Activated CD4-positive, alpha-beta T cell treated with anti-CD3 and anti-CD28 coated beads, Interleukin-10, Interleukin-2, amounts not matched to agents 100 ng/mL and 50 ng/mL, durations not matched to agents 16 hours and 8 hours (primary cell): ENCODE measurements around the gene IFNL3.
A peak's percentile ranks its signal among the peaks of the same experiment; 100 is the strongest.

Experiments
- DNase-seq: peaks from one replicate; pipeline ENCODE4 v3.0.0-alpha.2; 2020

Gene IFNL3

DNA sequence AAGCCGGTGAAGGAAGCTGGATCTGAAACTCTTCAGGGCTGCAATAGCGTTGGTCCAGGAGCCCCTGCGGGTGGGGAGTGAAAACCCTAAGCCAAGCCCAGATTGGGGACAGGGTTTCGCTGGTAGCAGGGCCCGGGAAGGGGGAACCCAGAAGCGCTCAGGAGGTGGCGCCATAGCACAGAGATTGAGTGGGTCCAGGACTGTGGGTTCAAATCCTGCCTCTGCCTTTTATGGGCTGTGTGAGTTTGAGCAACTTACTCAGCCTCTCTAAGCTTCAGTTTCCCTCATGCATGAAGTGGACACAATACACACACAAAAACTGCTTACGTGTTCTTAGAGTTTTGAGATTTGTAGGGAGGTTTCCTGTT lies 32.4 kb downstream of the IFNL3 start:
- DNase-seq: peak; percentile 66

DNA sequence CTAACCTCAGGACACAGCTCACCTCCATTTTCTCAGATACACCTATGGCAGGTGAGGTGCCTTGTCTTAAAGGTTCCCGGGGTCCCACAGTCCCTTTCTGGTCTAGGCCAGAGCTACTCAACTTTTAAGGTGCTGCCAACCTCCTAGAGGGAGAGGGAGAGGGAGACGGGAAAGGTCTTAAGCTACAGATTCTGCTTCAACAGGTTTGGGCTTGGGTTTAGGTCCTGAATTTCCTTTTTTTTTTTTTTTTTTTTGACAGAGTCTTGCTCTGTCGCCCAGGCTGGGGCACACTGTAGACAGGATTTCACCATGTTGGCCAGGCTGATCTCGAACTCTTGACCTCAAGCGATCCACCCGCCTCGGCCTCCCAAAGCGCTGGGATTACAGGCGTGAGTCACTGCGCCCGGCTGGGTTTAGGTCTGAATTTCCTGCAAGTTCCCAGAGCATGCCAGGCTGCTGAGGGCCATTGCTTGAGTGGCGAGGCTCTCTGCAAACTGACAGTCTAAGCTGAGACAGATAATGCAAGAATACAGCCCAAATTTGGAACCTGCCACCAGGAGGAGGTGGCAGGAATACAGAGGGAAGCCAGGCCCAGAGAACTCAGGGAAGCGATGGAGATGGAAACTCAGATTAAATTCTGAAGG lies 33.0 kb downstream of the IFNL3 start:
- DNase-seq: no peak

DNA sequence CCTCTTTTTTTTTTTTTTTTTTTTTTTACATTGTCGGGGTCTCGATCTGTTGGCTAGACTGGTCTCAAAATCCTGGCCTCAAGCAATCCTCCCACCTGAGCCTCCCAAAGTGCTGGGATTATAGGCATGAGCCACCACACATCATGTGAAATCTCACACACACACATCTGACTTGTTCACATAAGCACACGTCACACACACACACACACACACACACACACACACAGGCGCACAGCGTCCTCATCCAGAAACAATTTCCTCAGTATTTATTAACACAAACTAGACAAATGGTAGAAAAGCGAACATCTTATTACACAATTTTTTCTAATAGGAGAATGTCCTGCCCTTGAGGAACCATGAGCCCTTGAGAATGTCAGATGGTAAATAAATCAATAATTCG lies 35.6 kb downstream of the IFNL3 start:
- no peak for DNase-seq

DNA sequence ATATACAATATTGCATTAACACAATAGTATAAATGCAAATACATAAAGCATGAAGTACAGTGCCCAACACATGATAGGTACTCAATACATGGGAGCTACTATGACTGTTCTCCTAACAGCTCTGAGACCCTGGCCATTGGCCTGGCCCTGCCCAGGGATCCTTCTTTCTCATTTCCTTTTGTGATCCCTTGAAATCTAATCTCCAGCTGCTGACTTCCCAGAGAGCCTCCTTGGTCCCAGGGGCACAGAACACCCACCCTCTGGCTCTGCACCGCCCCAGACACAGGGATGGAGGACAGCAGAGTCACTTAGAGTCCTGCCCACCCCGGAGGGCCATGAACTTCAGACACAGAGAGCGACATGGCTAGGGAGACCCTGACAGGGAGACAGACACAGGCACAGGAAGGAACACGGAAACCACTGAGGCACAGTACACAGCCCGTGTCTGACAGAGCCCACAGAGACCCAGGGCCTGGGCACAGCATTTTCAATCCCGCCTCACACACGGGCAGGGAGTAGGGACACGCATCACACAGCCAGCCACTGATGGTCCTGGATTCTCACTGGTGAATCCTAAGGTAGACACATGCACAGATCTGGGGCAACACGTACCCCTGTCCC lies 36.5 kb downstream of the IFNL3 start:
- no peak for DNase-seq

DNA sequence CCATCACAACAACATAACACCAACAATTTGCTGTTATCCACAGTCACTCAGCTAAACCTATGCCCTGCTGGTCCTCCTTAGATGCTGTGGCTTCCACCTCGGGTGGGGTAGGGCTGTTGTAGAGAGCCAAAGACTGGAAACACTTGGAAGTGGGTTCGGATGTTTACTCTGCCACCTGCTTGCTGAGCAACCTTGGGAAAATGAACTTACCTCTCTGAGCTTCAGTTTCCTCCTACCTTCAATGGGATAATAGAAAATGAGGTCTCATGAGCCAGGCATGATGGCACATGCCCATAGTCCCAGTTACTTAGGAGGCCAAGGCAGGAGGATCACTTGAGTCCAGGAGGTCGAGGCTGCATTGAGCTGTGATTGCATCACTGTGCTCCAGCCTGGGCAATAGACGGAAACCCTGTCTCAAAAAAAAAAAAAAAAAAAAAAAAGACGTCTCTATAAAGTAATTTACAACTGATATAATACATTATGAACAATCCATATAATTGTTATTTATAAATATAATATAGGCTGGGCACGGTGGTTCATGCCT lies 37.4 kb downstream of the IFNL3 start:
- no peak for DNase-seq

DNA sequence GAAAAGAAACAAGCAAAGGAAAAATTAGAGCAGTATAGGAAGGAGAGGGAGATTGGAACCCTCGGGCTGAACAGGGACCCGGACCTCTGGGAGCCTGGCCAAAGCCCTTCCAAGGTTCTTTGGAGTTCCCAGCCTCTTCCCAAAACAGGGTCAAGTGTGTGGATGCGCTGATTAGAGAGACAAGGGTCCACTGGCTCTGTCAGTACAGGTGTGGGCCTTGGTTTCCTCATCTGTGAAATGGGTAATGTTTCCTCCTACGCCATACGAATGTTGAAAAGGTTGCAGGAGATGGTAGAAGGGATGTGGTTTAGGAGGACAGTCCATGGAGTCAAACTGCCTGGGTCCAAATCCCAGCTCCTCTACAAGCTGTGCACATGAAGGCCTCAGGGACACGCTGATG lies 38.7 kb downstream of the IFNL3 start:
- DNase-seq: no peak

DNA sequence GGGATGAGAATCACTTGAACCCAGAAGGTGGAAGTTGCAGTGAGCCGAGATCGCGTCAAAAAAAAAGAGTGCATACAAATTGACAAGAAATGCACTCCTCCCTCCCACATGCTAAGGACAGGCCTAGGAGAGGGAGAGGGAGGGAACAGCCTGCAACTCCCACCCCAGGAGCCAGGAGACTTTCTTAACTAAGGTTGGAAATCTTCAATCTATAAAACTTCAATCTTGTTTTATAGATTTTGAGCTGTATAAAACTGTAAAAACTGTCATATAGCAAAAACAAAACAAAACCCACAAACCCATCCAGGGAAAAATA lies 39.4 kb downstream of the IFNL3 start:
- no peak for DNase-seq

DNA sequence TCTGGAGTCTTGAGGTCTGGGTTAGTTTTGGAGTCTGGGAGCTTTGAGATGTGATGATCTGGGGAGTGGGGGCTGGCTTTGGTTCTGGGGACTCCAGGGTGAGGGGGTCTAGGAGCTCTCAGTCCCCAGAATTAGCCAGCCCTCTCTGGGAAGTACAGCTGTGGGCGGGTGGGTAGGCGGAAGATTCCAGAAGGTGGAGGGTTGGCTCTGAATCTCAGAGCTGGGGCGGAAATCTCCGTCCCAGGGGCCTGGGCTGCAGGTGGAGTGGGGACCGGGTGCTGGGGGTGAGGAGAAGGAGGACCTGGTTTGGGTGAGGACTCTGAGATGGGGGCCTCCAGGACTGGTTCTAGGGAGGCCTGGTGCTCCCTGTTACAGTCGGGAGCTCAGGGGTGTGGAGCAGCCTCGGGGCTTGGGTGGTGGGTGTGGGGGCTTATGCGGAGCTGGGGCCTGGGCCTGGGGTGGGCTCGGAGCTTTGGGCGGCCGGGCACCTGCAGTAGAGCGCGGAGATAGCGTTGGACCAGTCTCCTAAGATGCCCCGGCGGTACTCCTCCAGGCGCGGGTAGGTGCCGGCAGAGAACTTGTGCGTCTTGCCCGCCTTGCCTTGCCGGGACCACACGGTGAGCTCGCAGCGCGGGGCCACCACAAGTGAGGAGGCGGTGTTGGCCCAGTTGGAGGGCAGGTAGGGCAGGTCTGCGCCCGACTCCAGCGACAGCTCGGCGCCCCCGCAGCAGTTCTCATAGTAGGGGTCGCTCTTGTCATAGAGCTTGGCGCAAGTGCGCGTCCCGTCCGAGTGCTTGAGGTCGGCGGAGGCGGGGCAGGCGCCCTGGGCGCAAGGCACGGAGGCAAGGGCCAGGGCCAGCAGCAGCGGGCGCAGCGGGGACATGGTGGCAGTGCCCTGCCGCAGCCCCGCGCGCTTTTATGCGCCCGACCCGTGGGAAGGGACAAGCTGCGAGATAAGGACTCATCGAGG lies 41.1 kb downstream of the IFNL3 start, which contains the start of gene SYCN:
Gene SYCN, minus strand, starts transcription at position 892 of the 970 bp plus-strand sequence. Its CDS starts 9 bp downstream, at position 883.
- no peak for DNase-seq

DNA sequence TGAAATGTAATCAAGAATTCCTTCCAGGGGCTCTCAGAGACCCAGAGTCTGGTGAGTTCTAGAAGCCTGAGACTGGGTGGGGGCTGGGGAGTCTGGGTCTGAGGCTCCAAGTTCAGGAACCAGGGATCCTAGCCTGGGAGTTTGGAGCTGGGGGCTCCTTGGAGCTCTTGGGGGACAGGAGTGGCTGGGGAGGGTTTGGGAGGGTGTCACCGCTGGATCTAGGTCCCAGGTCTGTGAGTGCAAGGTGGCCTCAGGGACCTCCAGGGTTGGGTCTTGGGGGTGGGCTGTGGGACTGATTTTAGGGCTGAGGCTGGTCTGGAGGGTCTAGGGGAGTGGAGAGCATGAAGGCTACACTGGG lies 41.8 kb downstream of the IFNL3 start:
- DNase-seq: no peak

DNA sequence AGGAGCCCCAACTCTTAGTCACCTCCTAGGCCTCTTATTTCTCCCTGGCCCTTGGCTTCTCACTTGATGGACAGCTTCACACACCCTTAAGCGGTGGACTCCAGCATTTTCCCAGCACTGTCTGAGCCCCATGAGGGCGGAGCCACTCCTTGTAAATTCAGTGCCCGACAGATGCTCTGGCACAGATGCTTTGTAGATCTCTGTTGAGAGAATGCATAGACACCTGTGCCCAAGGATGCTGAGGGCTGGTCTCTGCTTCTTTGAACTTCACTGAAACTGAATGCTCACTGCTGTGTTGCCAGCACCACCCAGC lies 44.0 kb downstream of the IFNL3 start:
- no peak for DNase-seq

DNA sequence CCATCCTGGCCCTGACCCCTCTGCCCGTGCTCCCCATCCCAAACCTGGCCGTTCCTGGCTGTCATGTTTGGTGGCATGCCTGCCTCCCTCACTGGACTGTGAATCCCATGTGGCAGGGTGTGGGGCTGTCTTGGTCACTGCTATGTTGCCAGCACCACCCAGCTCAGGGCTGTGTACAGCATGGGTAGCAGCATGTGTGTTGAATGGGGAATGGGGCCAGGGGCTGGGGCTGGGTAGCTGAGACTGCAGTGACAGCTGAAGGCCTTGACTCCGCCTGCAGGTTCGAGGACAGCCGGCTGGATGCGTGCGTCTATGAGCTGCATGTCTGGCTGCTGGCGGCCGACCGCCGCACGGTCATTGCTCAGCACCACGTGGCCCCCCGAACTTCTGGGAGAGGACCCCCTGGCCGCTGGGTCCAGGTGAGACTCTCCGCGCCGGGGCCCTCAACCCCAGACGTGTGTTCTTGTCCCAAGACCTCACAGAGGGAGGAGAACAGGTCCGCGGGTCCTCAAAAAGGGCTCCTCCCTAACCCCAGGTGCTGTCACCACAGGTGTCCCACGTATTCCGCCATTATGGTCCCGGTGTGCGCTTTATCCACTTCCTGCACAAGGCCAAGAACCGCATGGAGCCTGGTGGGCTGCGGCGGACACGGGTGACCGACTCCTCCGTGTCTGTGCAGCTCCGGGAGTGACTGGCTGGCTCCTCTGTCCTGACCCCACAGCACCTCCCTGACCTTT lies 44.6 kb downstream of the IFNL3 start:
- DNase-seq: no peak

DNA sequence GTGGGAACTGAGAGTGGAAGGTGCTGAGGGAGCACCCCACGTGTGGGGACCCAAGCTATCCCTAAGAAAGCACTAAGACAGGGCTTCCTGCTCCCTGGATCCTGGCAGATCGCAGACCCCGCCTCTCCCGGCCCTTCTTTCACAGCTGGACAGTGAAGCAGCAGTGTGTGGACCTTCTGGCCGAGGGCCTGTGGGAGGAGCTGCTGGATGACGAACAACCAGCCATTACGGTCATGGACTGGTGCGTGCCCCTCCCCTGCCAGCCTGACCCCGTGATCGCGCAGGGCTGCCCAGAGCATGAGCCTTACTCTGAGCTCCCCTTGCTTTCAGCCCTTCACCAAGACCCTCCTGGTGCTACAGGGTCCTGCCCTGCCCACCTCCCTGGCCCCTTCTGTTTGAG lies 45.8 kb downstream of the IFNL3 start:
- no peak for DNase-seq

DNA sequence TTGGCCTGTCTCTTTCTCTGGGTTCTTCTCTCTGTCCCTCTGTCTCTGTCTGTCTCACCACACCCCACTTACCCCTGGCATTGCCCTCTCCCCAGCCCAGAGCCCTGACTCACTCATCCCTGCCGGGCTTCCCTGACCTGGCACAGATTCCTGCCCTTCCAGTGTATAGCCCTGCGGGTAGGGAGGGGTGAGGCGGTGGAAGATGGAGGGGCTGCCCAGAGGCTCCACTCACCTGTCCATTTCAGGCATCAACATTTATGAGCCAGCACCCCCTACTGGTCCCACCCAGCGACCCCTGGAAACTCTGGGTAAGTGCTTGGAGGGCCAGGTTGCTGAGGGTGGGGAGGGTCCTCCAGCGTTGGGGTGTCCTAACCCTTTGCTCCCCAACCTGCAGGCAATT lies 47.0 kb downstream of the IFNL3 start:
- DNase-seq: no peak

DNA sequence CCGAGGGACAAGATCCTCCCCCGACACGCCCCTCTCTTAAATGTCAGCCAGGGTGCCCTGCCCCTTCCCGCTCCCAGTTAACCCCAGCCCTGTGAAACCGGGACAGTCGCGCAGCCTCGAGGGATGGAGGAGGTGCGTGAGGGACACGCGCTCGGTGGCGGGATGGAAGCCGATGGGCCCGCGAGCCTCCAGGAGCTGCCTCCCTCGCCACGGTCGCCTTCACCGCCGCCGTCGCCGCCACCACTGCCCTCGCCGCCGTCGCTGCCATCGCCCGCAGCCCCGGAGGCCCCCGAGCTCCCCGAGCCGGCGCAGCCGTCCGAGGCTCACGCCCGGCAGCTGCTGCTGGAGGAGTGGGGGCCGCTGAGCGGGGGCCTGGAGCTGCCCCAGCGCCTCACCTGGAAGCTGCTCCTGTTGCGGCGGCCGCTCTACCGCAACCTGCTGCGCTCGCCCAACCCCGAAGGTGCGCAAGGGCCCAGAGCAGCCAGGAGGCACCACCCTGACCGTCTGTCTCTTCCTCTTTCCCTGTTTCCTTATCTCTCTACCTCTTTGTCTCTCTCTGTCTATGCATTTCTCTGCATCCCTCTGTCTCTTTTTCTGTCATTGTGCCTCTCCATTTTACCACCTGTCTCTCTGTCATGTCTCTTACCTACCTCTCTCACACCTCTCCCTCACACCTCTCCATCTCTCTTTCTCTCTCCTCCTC lies 47.8 kb downstream of the IFNL3 start, which contains the start of gene NCCRP1:
Gene NCCRP1, plus strand, starts transcription at position 105 of the 703 bp plus-strand sequence. Its CDS starts 19 bp downstream, at position 124.
- DNase-seq: no peak

DNA sequence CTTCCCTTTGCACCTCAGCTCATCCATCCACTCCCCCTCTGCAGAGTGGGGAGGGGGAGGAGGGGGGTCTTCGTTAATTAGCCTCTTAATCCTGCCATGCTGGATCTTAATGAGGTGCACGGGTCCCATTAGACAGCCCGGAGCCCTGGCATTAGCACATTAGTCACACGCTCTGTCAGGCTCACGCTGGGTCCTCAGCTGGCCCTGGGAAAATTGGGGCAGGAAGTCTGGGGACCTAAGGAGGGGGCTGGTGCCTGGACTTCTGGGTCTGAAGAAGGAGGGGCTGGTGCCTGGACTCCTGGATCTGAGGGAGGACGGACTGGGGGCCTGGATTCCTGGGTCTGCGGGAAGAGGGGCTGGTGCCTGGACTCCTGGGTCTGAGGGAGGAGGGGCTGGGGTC lies 48.5 kb downstream of the IFNL3 start:
- no peak for DNase-seq

DNA sequence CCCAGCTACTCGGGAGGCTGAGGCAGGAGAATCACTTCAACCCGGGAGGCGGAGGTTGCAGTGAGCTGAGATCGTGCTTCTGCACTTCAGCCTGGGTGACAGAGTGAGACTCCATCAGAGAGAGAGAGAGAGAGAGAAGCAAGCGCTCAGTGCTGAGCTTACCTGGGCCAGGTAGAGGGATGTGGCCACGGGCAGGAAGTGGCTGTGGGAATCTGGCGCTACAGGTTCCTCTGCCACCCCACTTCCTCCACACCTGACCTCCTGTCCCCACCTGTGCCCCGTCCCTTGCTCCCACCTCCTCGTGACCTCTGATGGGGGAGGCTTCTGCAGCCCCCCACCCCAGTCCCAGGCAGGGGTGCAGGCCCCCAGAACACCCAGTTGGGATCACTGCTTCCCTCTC lies 49.1 kb downstream of the IFNL3 start:
- no peak for DNase-seq

DNA sequence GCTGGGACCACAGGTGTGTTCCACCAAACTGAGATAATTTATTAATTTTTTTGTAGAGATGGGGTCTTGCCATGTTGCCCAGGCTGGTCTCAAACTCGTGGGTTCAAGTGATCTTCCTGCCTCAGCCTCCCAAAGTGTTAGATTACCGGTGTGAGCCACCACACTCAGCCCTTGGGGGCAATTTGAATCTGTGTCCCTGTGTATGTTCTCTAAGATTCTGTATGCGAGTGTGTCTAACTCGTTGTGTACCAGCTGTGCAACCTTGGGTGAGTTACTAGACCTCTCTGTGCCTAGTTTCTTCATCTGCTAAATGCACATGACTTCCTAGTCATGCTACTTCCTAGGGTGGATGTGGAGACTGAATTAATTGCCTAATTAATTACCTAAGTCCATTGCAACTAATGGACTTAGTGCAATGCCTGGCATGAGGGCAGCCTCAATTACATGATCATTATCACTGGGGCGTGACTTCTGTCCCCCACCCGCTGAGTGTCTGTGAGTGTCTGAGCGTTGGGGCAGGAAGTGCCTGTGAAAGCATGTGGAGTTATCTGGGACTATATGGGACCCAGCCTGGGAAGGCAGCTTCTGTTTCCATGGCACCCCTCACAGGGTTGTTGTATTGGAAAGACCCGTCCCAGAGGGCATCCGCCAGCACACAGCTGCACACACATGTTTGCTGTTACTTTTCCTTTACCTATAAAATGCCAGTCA lies 49.8 kb downstream of the IFNL3 start:
- no peak for DNase-seq

DNA sequence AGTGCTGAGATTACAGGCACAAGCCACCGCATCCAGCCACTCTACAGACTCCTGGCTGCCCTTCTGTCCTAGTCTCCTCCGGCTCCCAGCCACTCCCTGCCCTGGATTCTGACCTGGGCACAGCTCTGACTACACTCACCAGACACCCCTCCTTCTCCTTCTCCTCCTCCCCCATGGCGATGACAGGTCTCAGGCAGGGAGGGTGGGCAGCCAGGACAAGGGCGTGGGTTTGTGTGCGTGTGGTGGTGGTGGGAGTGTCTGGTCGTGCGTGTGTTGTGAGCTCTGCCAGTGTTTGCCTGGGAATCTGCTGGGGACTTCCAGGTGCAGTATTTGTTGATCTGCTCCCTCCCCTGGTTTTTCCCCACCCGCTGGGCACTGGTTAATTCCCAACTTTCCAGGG lies 51.0 kb downstream of the IFNL3 start:
- no peak for DNase-seq
